Measurements from ENCODE around the gene RBM19.
"Not testable (repeated sequence)": the region's sequence is repeated elsewhere in the genome, so short reads cannot be mapped to it uniquely, and the experiment has no call there.

RBM19 gene

GRCh38 chr12:113903381-113903863, 62.7 kb downstream of the RBM19 start:
- TF ChIP-seq CTCF (IDR thresholded peaks at IDR 0.05; ENCODE audit: borderline replicate concordance, insufficient read depth, low read depth, low read length), result no peak

GRCh38 chr12:113901319-113901718, 64.8 kb downstream of the RBM19 start:
- H3K4me3 ChIP-seq (ENCODE audit: low read depth, low read length), result not testable (repeated sequence)

More at GRCh38 chr12:113903381-113903863, 62.7 kb downstream of the RBM19 start:
- no peak overlapping the region for H3K4me3 ChIP-seq (ENCODE audit: low read depth, low read length)

GRCh38 chr12:113900716-113901115, 65.4 kb downstream of the RBM19 start:
- TF ChIP-seq CTCF (IDR thresholded peaks at IDR 0.05; ENCODE audit: borderline replicate concordance, insufficient read depth, low read depth, low read length), result no peak
- H3K4me3 ChIP-seq (ENCODE audit: low read depth, low read length), result no peak overlapping the region

GRCh38 chr12:113899561-113900471, 66.3 kb downstream of the RBM19 start:
- TF ChIP-seq CTCF (IDR thresholded peaks at IDR 0.05; ENCODE audit: borderline replicate concordance, insufficient read depth, low read depth, low read length), result no peak
- no peak overlapping the region for H3K4me3 ChIP-seq (ENCODE audit: low read depth, low read length)

GRCh38 chr12:113899042-113899560, 67.0 kb downstream of the RBM19 start:
- no peak for TF ChIP-seq CTCF (IDR thresholded peaks at IDR 0.05; ENCODE audit: borderline replicate concordance, insufficient read depth, low read depth, low read length)
- no peak overlapping the region for H3K4me3 ChIP-seq (ENCODE audit: low read depth, low read length)

- no peak for TF ChIP-seq CTCF (IDR thresholded peaks at IDR 0.05; ENCODE audit: borderline replicate concordance, insufficient read depth, low read depth, low read length)
- H3K4me3 ChIP-seq (ENCODE audit: low read depth, low read length), result no peak overlapping the region
These were observed 67.7 kb downstream of the RBM19 start for GRCh38 chr12:113898466-113898865.

GRCh38 chr12:113897406-113897805, 68.7 kb downstream of the RBM19 start:
- H3K4me3 ChIP-seq (ENCODE audit: low read depth, low read length), result no peak overlapping the region
- TF ChIP-seq CTCF (IDR thresholded peaks at IDR 0.05; ENCODE audit: borderline replicate concordance, insufficient read depth, low read depth, low read length), result no peak
